Measurements from ENCODE around the gene SLCO2B1.

The SLCO2B1 gene

GRCh38 chr11:75239531-75240290 lies 88.8 kb downstream of the SLCO2B1 start:
- H3K36me3 Mint-ChIP-seq (ENCODE audit: low read depth), result no peaks in the 10 kb centered on the region
- DNase-seq, result no peak
- H3K9me3 Mint-ChIP-seq, result no peaks in the 10 kb centered on the region
- peaks cover 79% of the 10 kb centered on the region for H3K27me3 Mint-ChIP-seq (ENCODE audit: low read depth, poor library complexity)
- H3K4me3 Mint-ChIP-seq, result peak overlapping the region; percentile 77
- no peak overlapping the region for H3K27ac Mint-ChIP-seq
- H3K4me1 Mint-ChIP-seq, result peaks cover 20% of the 10 kb centered on the region
- TF ChIP-seq CTCF (IDR thresholded peaks at IDR 0.05), result no peak

GRCh38 chr11:75240311-75241035 lies 89.6 kb downstream of the SLCO2B1 start, which contains the start of gene TPBGL:
TSS of gene TPBGL (plus strand) at chr11:75240774. CDS start at chr11:75241050, 276 bp downstream.
- peak; percentile 58 for DNase-seq
- H3K9me3 Mint-ChIP-seq, result no peaks in the 10 kb centered on the region
- no peak for TF ChIP-seq CTCF (IDR thresholded peaks at IDR 0.05)
- H3K27ac Mint-ChIP-seq, result no peak within 1 kb of the TSS
- peaks cover 21% of the 10 kb centered on the region for H3K4me1 Mint-ChIP-seq
- peaks cover 85% of the 10 kb centered on the region for H3K27me3 Mint-ChIP-seq (ENCODE audit: low read depth, poor library complexity)
- H3K4me3 Mint-ChIP-seq, result peak within 1 kb of the TSS; percentile 77
- H3K36me3 Mint-ChIP-seq (ENCODE audit: low read depth), result no peaks in the 10 kb centered on the region

GRCh38 chr11:75241036-75241905 lies 90.4 kb downstream of the SLCO2B1 start:
- no peak for TF ChIP-seq CTCF (IDR thresholded peaks at IDR 0.05)
- DNase-seq, result peak; percentile 95
- peak overlapping the region; percentile 58 for H3K4me3 Mint-ChIP-seq
- no peaks in the 10 kb centered on the region for H3K9me3 Mint-ChIP-seq
- H3K27me3 Mint-ChIP-seq (ENCODE audit: low read depth, poor library complexity), result peaks cover 83% of the 10 kb centered on the region
- H3K27ac Mint-ChIP-seq, result no peak overlapping the region
- peaks cover 22% of the 10 kb centered on the region for H3K4me1 Mint-ChIP-seq
- no peaks in the 10 kb centered on the region for H3K36me3 Mint-ChIP-seq (ENCODE audit: low read depth)

GRCh38 chr11:75241906-75242644 lies 91.2 kb downstream of the SLCO2B1 start:
- peaks cover 80% of the 10 kb centered on the region for H3K27me3 Mint-ChIP-seq (ENCODE audit: low read depth, poor library complexity)
- no peak overlapping the region for H3K27ac Mint-ChIP-seq
- DNase-seq, result no peak
- H3K9me3 Mint-ChIP-seq, result no peaks in the 10 kb centered on the region
- H3K4me1 Mint-ChIP-seq, result peaks cover 22% of the 10 kb centered on the region
- H3K4me3 Mint-ChIP-seq, result peak overlapping the region; percentile 81
- no peaks in the 10 kb centered on the region for H3K36me3 Mint-ChIP-seq (ENCODE audit: low read depth)
- no peak for TF ChIP-seq CTCF (IDR thresholded peaks at IDR 0.05)

Measured in nephron progenitor cell (in vitro differentiated cells).